ENCODE results near the gene PHIP.
"Not testable (repeated sequence)": the region's sequence is repeated elsewhere in the genome, so short reads cannot be mapped to it uniquely, and the experiment has no call there.

The PHIP gene

GRCh38 chr6:79094938-79095337, 16.9 kb upstream of the PHIP start:
- no peaks in the 10 kb centered on the region for H3K9me3 ChIP-seq (ENCODE audit: insufficient read depth, low read length)
- H3K9ac ChIP-seq (ENCODE audit: low read length) = no peak overlapping the region
- TF ChIP-seq EZH2phosphoT487 (IDR thresholded peaks at IDR 0.05; ENCODE audit: low read depth) (no peak), CTCF (IDR thresholded peaks at IDR 0.05; ENCODE audit: low read depth, low read length) (no peak)

GRCh38 chr6:79091801-79092200, 13.7 kb upstream of the PHIP start:
- peak; percentile 41 for TF ChIP-seq CTCF (IDR thresholded peaks at IDR 0.05; ENCODE audit: low read depth, low read length)
- H3K36me3 ChIP-seq (replicated peaks; ENCODE audit: low read depth, low read length); H3K27ac ChIP-seq (ENCODE audit: low read length); H2AFZ ChIP-seq (ENCODE audit: low read depth, low read length); H3K4me3 ChIP-seq (ENCODE audit: low read length); H3K4me2 ChIP-seq (ENCODE audit: low read length); H3K9me3 ChIP-seq (ENCODE audit: insufficient read depth, low read length); H4K20me1 ChIP-seq (ENCODE audit: insufficient read depth, low read length); H3K9ac ChIP-seq (ENCODE audit: low read length); H3K27me3 ChIP-seq (ENCODE audit: low read depth, low read length); H3K4me1 ChIP-seq (ENCODE audit: low read length); H3K79me2 ChIP-seq (ENCODE audit: low read length): not testable (repeated sequence)

More at GRCh38 chr6:79094938-79095337, 16.9 kb upstream of the PHIP start:
- Histone ChIP-seq H3K79me2 (ENCODE audit: low read length) (no peaks in the 10 kb centered on the region), H3K36me3 (replicated peaks; ENCODE audit: low read depth, low read length) (no peaks in the 10 kb centered on the region), H3K4me3 (ENCODE audit: low read length) (no peak overlapping the region), H3K4me2 (ENCODE audit: low read length) (no peak overlapping the region; the same call in 1 of the 2 replicates), H3K27ac (ENCODE audit: low read length) (no peak overlapping the region), H2AFZ (ENCODE audit: low read depth, low read length) (no peak overlapping the region), H3K4me1 (ENCODE audit: low read length) (peaks cover 15% of the 10 kb centered on the region), H4K20me1 (ENCODE audit: insufficient read depth, low read length) (no peaks in the 10 kb centered on the region), H3K27me3 (ENCODE audit: low read depth, low read length) (no peaks in the 10 kb centered on the region)

- no peaks in the 10 kb centered on the region for H3K79me2 ChIP-seq (ENCODE audit: low read length)
- H2AFZ ChIP-seq (ENCODE audit: low read depth, low read length) = no peak overlapping the region
- no peak overlapping the region for H3K9ac ChIP-seq (ENCODE audit: low read length)
- no peak overlapping the region for H3K27ac ChIP-seq (ENCODE audit: low read length)
- H3K4me3 ChIP-seq (ENCODE audit: low read length) = no peak overlapping the region
- peaks cover under 1% of the 10 kb centered on the region for H3K4me1 ChIP-seq (ENCODE audit: low read length)
- TF ChIP-seq CTCF (IDR thresholded peaks at IDR 0.05; ENCODE audit: low read depth, low read length) (no peak), EZH2phosphoT487 (IDR thresholded peaks at IDR 0.05; ENCODE audit: low read depth) (no peak)
- no peaks in the 10 kb centered on the region for H3K36me3 ChIP-seq (replicated peaks; ENCODE audit: low read depth, low read length)
- H3K4me2 ChIP-seq (ENCODE audit: low read length) = no peak overlapping the region
- no peaks in the 10 kb centered on the region for H4K20me1 ChIP-seq (ENCODE audit: insufficient read depth, low read length)
- H3K9me3 ChIP-seq (ENCODE audit: insufficient read depth, low read length) = no peaks in the 10 kb centered on the region
- H3K27me3 ChIP-seq (ENCODE audit: low read depth, low read length) = no peaks in the 10 kb centered on the region
Observed at GRCh38 chr6:79089552-79090404, 11.7 kb upstream of the PHIP start.

GRCh38 chr6:79084693-79085092, 6.6 kb upstream of the PHIP start:
- TF ChIP-seq CTCF (IDR thresholded peaks at IDR 0.05; ENCODE audit: low read depth, low read length) (no peak), EZH2phosphoT487 (IDR thresholded peaks at IDR 0.05; ENCODE audit: low read depth) (no peak)
- H3K27ac ChIP-seq (ENCODE audit: low read length) = no peak overlapping the region
- no peak overlapping the region for H2AFZ ChIP-seq (ENCODE audit: low read depth, low read length)
- no peaks in the 10 kb centered on the region for H3K36me3 ChIP-seq (replicated peaks; ENCODE audit: low read depth, low read length)
- no peaks in the 10 kb centered on the region for H3K9me3 ChIP-seq (ENCODE audit: insufficient read depth, low read length)
- no peak overlapping the region for H3K4me2 ChIP-seq (ENCODE audit: low read length)
- no peak overlapping the region for H3K9ac ChIP-seq (ENCODE audit: low read length)
- H4K20me1 ChIP-seq (ENCODE audit: insufficient read depth, low read length) = no peaks in the 10 kb centered on the region
- H3K27me3 ChIP-seq (ENCODE audit: low read depth, low read length) = no peaks in the 10 kb centered on the region
- peaks cover 2% of the 10 kb centered on the region; the same call in 1 of the 2 replicates for H3K4me1 ChIP-seq (ENCODE audit: low read length)
- H3K4me3 ChIP-seq (ENCODE audit: low read length) = no peak overlapping the region
- H3K79me2 ChIP-seq (ENCODE audit: low read length) = no peaks in the 10 kb centered on the region

Data from OCI-LY3 (cell line).